Measurements from ENCODE around the gene XRN1. TPM values are rescaled to one million over a fixed set of nuclear protein-coding genes. Genes with fewer than 3 reads are reported as not detected.

XRN1 gene
- total and polyA plus RNA-seq, 2 donors from 2014 or later, result 2.8 to 45.6 TPM

DNA sequence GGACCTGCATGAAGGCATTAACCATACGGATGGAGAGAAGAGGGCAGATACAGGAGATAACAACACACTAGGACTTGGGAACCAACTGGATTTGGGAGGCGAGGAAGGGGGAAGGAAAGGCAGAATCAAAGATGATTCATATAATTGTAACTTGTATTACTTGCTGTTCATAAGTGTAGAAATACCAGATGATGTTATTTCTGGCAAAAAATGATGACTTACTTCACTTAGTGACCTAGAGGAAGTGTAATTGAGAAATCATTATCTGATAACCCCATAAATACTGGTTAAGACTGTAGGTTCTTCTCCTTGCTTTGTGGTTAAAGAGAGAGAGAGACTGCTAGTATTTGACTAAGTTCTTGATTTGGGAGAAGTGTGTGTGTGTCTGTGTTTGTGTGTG, 172.0 kb downstream of the XRN1 start:
- no peaks in the 10 kb centered on the region for H3K27me3 ChIP-seq (ENCODE audit: control insufficient read depth, insufficient read depth, low read length)
- H3K27ac ChIP-seq (ENCODE audit: low read depth in 2 of 2, low read length in 2 of 2), result no peak overlapping the region
- no peak for DNase-seq
- intact Hi-C loops (cut with DNase I), result no loop called here
- FAIRE-seq, result no peak
- no peaks in the 10 kb centered on the region for H3K36me3 ChIP-seq (ENCODE audit: control insufficient read depth in 2 of 3, insufficient read depth in 3 of 3, low read length in 3 of 3)
- H3K4me3 ChIP-seq (ENCODE audit: low read length in 3 of 3), result no peak overlapping the region
- TF ChIP-seq, protein P1, sequence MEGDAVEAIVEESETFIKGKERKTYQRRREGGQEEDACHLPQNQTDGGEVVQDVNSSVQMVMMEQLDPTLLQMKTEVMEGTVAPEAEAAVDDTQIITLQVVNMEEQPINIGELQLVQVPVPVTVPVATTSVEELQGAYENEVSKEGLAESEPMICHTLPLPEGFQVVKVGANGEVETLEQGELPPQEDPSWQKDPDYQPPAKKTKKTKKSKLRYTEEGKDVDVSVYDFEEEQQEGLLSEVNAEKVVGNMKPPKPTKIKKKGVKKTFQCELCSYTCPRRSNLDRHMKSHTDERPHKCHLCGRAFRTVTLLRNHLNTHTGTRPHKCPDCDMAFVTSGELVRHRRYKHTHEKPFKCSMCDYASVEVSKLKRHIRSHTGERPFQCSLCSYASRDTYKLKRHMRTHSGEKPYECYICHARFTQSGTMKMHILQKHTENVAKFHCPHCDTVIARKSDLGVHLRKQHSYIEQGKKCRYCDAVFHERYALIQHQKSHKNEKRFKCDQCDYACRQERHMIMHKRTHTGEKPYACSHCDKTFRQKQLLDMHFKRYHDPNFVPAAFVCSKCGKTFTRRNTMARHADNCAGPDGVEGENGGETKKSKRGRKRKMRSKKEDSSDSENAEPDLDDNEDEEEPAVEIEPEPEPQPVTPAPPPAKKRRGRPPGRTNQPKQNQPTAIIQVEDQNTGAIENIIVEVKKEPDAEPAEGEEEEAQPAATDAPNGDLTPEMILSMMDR (IDR thresholded peaks at IDR 0.05; ENCODE audit: borderline replicate concordance, extremely low read depth, insufficient read depth), result no peak
- H3K9ac ChIP-seq (ENCODE audit: low read length in 3 of 3), result no peak overlapping the region
- H3K9me3 ChIP-seq (ENCODE audit: control insufficient read depth in 2 of 3, insufficient read depth in 1 of 3, low read length in 3 of 3), result no peaks in the 10 kb centered on the region
- H3K4me1 ChIP-seq (ENCODE audit: control insufficient read depth in 2 of 3, insufficient read depth in 2 of 3, low read depth in 1 of 3, low read length in 3 of 3), result peaks cover 0 to 2% (median 0%) of the 10 kb centered on the region in 3 donors

DNA sequence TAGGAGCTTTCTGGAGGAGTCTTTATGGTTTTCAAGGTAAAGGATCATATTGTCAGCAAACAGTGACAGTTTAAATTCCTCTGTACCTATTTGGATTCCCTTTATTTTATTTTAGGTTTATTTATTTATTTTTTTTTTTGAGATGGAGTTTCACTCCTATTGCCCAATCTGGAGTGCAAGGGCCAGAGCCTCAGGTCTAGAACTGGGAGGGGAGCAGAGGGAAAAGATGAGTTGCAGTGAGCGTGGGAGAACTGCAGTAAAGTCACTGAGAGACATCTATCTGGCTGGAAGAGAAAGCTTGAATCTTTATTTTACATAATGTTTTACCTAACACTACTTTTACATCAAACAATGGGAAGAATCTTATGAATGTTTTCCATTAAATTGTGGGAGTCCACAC, 172.9 kb downstream of the XRN1 start:
- Histone ChIP-seq H3K27me3 (ENCODE audit: control insufficient read depth, insufficient read depth, low read length) (no peaks in the 10 kb centered on the region), H3K9me3 (ENCODE audit: control insufficient read depth in 2 of 3, insufficient read depth in 1 of 3, low read length in 3 of 3) (no peaks in the 10 kb centered on the region), H3K4me3 (ENCODE audit: low read length in 3 of 3) (no peak overlapping the region), H3K27ac (ENCODE audit: low read depth in 2 of 2, low read length in 2 of 2) (no peak overlapping the region), H3K4me1 (ENCODE audit: control insufficient read depth in 2 of 3, insufficient read depth in 2 of 3, low read depth in 1 of 3, low read length in 3 of 3) (peaks cover 0 to 2% (median 0%) of the 10 kb centered on the region in 3 donors), H3K36me3 (ENCODE audit: control insufficient read depth in 2 of 3, insufficient read depth in 3 of 3, low read length in 3 of 3) (no peaks in the 10 kb centered on the region), H3K9ac (ENCODE audit: low read length in 3 of 3) (no peak overlapping the region)
- no peak for DNase-seq
- no peak for FAIRE-seq
- TF ChIP-seq, protein P1 (IDR thresholded peaks at IDR 0.05; ENCODE audit: borderline replicate concordance, extremely low read depth, insufficient read depth), result no peak
- intact Hi-C loops (cut with DNase I), result no loop called here

DNA sequence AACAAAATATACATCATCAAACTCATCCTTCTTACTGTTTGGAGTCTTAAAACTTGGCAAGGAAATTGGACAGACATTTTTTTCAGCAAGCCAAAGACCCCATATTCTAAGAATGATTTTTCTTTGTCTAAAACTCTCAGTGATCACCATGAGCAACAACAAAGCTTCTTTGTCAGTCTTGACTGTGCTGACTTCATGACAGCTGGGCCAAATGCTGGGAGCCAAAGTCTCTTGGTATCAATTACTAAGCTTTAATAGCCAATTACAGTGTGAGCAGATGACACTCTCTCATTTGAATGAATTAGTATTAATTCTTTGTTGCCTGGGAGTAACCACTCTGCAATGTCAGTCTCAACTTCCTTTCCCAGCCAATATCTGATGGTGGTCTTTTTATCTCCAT, 174.3 kb downstream of the XRN1 start:
- Histone ChIP-seq H3K36me3 (ENCODE audit: control insufficient read depth in 2 of 3, insufficient read depth in 3 of 3, low read length in 3 of 3) (no peaks in the 10 kb centered on the region), H3K4me1 (ENCODE audit: control insufficient read depth in 2 of 3, insufficient read depth in 2 of 3, low read depth in 1 of 3, low read length in 3 of 3) (no peaks in the 10 kb centered on the region), H3K4me3 (ENCODE audit: low read length in 3 of 3) (no peak overlapping the region), H3K27ac (ENCODE audit: low read depth in 2 of 2, low read length in 2 of 2) (no peak overlapping the region), H3K9me3 (ENCODE audit: control insufficient read depth in 2 of 3, insufficient read depth in 1 of 3, low read length in 3 of 3) (no peaks in the 10 kb centered on the region), H3K27me3 (ENCODE audit: control insufficient read depth, insufficient read depth, low read length) (no peaks in the 10 kb centered on the region), H3K9ac (ENCODE audit: low read length in 3 of 3) (no peak overlapping the region)
- no peak for DNase-seq
- intact Hi-C loops (cut with DNase I), result no loop called here
- no peak for FAIRE-seq
- TF ChIP-seq, protein P1 (IDR thresholded peaks at IDR 0.05; ENCODE audit: borderline replicate concordance, extremely low read depth, insufficient read depth), result no peak

DNA sequence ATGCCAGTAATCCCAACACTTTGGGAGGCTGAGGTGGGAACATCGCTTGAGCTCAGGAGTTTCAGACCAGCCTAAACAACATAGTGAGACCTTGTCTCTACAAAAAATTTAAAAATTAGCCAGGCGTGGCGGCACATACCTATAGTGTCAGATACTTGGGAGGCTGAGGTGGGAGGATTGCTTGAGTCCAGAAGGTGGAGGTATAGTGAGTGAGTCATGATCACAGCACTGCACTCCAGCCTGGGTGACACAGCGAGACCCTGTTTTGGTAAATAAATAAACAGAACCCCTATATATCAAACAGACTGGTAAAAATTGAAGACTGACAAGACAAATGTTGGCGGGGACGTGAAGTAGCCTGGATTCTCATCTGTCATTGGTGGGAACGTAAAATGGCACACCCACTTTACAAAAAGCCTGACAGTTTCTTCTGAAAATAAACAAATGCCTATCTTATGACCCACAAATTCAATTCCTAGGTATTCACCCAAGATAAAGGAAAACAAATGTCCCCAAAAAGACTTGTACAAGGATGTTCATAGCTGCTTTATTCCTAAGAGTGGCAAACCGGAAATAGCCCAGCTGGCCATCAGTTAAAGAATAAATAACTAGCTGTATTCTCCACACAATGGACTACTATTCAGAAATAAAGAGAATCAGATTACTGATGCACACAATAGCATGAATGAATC, 175.5 kb downstream of the XRN1 start:
- DNase-seq (no peak), FAIRE-seq (no peak)
- no peak overlapping the region for H3K27ac ChIP-seq (ENCODE audit: low read depth in 2 of 2, low read length in 2 of 2)
- H3K9ac ChIP-seq (ENCODE audit: low read length in 3 of 3), result no peak overlapping the region
- intact Hi-C loops (cut with DNase I), result no loop called here
- H3K27me3 ChIP-seq (ENCODE audit: control insufficient read depth, insufficient read depth, low read length), result no peaks in the 10 kb centered on the region
- no peaks in the 10 kb centered on the region for H3K4me1 ChIP-seq (ENCODE audit: control insufficient read depth in 2 of 3, insufficient read depth in 2 of 3, low read depth in 1 of 3, low read length in 3 of 3)
- H3K4me3 ChIP-seq (ENCODE audit: low read length in 3 of 3), result no peak overlapping the region
- TF ChIP-seq, protein P1 (IDR thresholded peaks at IDR 0.05; ENCODE audit: borderline replicate concordance, extremely low read depth, insufficient read depth), result no peak
- no peaks in the 10 kb centered on the region for H3K9me3 ChIP-seq (ENCODE audit: control insufficient read depth in 2 of 3, insufficient read depth in 1 of 3, low read length in 3 of 3)
- no peaks in the 10 kb centered on the region for H3K36me3 ChIP-seq (ENCODE audit: control insufficient read depth in 2 of 3, insufficient read depth in 3 of 3, low read length in 3 of 3)
